K562 (cell line): ENCODE results near the gene ZNF620. TPM values are rescaled to one million over a fixed set of nuclear protein-coding genes. Genes with fewer than 3 reads are reported as not detected.
A peak's percentile ranks its signal among the peaks of the same experiment; 100 is the strongest.

Experiments
- ARHGAP35 ChIP-seq: fragments of 450-650 bp; IDR thresholded peaks from 2 replicates; pipeline ENCODE4 v1.6.1; 2018; ENCODE audit not compliant: partially characterized antibody
- ARID2 ChIP-seq: fragments of 450-650 bp; IDR thresholded peaks from 2 replicates; pipeline ENCODE4 v1.6.1; 2017; ENCODE audit warnings: antibody characterized with exemption, mild to moderate bottlenecking
- BRCA1 ChIP-seq, 2 experiments: fragments of 450-650 bp in 1 of 2; sonication (generic) in 1 of 2; formaldehyde crosslinking in 1 of 2; IDR thresholded peaks; 2 replicates each; pipeline versions ENCODE4 v1.5.0 to v1.6.1; 2017 to 2020; ENCODE audit warnings: mild to moderate bottlenecking in 1 of 2, missing genetic modification reagents in 1 of 2
- BRF1 ChIP-seq: IDR thresholded peaks from 3 replicates; pipeline ENCODE4 v1.6.1; 2011; ENCODE audit warnings: borderline replicate concordance, mild to moderate bottlenecking; ENCODE audit not compliant: insufficient read length; ENCODE audit errors: extremely low read depth
- C11orf30 ChIP-seq: fragments of 450-650 bp; IDR thresholded peaks from 2 replicates; pipeline ENCODE4 v1.6.1; 2016; ENCODE audit warnings: low read depth, mild to moderate bottlenecking
- MITF ChIP-seq: IDR thresholded peaks from 2 replicates; pipeline ENCODE4 v1.6.1; 2014; ENCODE audit warnings: antibody characterized with exemption
- MYBL2 ChIP-seq, 2 experiments: fragments of 450-650 bp in 1 of 2; sonication (generic) in 1 of 2; formaldehyde crosslinking in 1 of 2; IDR thresholded peaks; 2 replicates each; pipeline versions ENCODE4 v1.6.1 to v1.8.1; 2017 to 2022; ENCODE audit warnings: borderline replicate concordance in 1 of 2, inconsistent platforms in 1 of 2, low read depth in 1 of 2, mild to moderate bottlenecking in 1 of 2, missing genetic modification reagents in 1 of 2, moderate library complexity in 1 of 2
- NELFE ChIP-seq: IDR thresholded peaks from 2 replicates; pipeline ENCODE4 v1.6.1; 2011; ENCODE audit warnings: mild to moderate bottlenecking; ENCODE audit not compliant: insufficient read depth, insufficient read length
- NRF1 ChIP-seq, 2 experiments: fragments of 450-650 bp; IDR thresholded peaks in 1 of 2; conservative IDR thresholded peaks in 1 of 2; 2 replicates each; pipeline ENCODE4 v1.6.1; 2014; ENCODE audit warnings: mild to moderate bottlenecking in 2 of 2
- POLR2B ChIP-seq: fragments of 450-650 bp; IDR thresholded peaks from 2 replicates; pipeline ENCODE4 v1.6.1; 2018; ENCODE audit warnings: low read depth; ENCODE audit not compliant: partially characterized antibody
- SNIP1 ChIP-seq: fragments of 450-650 bp; IDR thresholded peaks from 2 replicates; pipeline ENCODE4 v1.7.1; 2017; ENCODE audit warnings: low read depth, mild to moderate bottlenecking
- SRSF9 ChIP-seq: fragments of 200-400 bp; formaldehyde crosslinking; IDR thresholded peaks from 2 replicates; pipeline ENCODE4 v1.6.1; 2017; ENCODE audit warnings: low read depth, low read length, borderline replicate concordance
- SUPT5H ChIP-seq: fragments of 450-650 bp; IDR thresholded peaks from 2 replicates; pipeline ENCODE4 v1.6.1; 2016
- USF1 ChIP-seq: sonication (generic); formaldehyde crosslinking; IDR thresholded peaks from 2 replicates; pipeline ENCODE4 v1.9.0; 2022; ENCODE audit warnings: mild to moderate bottlenecking, missing genetic modification reagents
- ZBTB9 ChIP-seq: fragments of 450-650 bp; formaldehyde crosslinking; IDR thresholded peaks from 2 replicates; pipeline ENCODE4 v1.4.0; 2020; ENCODE audit warnings: mild to moderate bottlenecking, moderate library complexity
- ZNF146 ChIP-seq: IDR thresholded peaks from one replicate; pipeline ENCODE4 v1.6.1; 2018; ENCODE audit warnings: missing compliant biosample characterization; ENCODE audit not compliant: unreplicated experiment
- polyA plus RNA-seq, 8 experiments: library from polyadenylated mRNA; depleted of rRNA in 4 of 8; stranded (reverse) in 5 of 8; unstranded in 3 of 8; fragments of >200 nt; fragmentation: Nextera tagmentation in 2 of 8; fragmentation: Illumina TruSeq in 1 of 8; extraction: Ambion mirVana in 2 of 8; extraction: Trizol in 1 of 8; gene quantifications; 2 replicates each; pipeline versions ENCODE4 v1.2.1 to v1.2.3, GENCODE V29; 2011 to 2014; ENCODE audit warnings: inconsistent platforms in 1 of 8, missing spikeins in 1 of 8
- total RNA-seq, 7 experiments: library from RNA; depleted of rRNA in 6 of 7; stranded (reverse); fragments of >200 nt in 6 of 7; fragmentation: Illumina TruSeq in 2 of 7; extraction: Trizol in 2 of 7; gene quantifications; 2 replicates each; pipeline versions ENCODE4 v1.2.1 to v1.2.3, GENCODE V29; 2011 to 2021; ENCODE audit warnings: low replicate concordance in 1 of 7
- TF ChIP-seq, protein P1 (sequence below): fragments of 450-650 bp; formaldehyde crosslinking; conservative IDR thresholded peaks from 2 replicates; pipeline ENCODE4 v1.4.0; 2022; ENCODE audit warnings: mild to moderate bottlenecking, missing genetic modification characterization
- TF ChIP-seq, protein P2 (sequence below): fragments of 250-450 bp; sonication (Bioruptor Pico); IDR thresholded peaks from 2 replicates; pipeline ENCODE4 v1.4.0; 2020; ENCODE audit warnings: borderline replicate concordance

The ZNF620 gene
- total and polyA plus RNA-seq, 9 of the 15 experiments (the other 6 are each of a cell fraction or from before 2014, with no cell fraction given): 1.2 to 5.5 (median 3.3) TPM

- no peak for TF ChIP-seq SRSF9
- no peak for TF ChIP-seq BRCA1 (IDR thresholded peaks at IDR 0.05)
- TF ChIP-seq BRCA1 (CRISPR knock-in tag; IDR thresholded peaks at IDR 0.05): peak; percentile 86; the same call in 1 of the 2 replicates
- peak; percentile 80 for TF ChIP-seq ZBTB9 (CRISPR knock-in tag)
- peak; percentile 96 for TF ChIP-seq C11orf30
- TF ChIP-seq USF1 (CRISPR knock-in tag): no peak
- TF ChIP-seq NRF1 (conservative IDR thresholded peaks at IDR 0.05 in 1 of 2, IDR thresholded peaks at IDR 0.05 in 1 of 2): peak; percentile 97 to 98
- TF ChIP-seq ZNF146: no peak
- TF ChIP-seq ARHGAP35: no peak
- TF ChIP-seq SUPT5H: peak; percentile 99
- TF ChIP-seq, protein P1, sequence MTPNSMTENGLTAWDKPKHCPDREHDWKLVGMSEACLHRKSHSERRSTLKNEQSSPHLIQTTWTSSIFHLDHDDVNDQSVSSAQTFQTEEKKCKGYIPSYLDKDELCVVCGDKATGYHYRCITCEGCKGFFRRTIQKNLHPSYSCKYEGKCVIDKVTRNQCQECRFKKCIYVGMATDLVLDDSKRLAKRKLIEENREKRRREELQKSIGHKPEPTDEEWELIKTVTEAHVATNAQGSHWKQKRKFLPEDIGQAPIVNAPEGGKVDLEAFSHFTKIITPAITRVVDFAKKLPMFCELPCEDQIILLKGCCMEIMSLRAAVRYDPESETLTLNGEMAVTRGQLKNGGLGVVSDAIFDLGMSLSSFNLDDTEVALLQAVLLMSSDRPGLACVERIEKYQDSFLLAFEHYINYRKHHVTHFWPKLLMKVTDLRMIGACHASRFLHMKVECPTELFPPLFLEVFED (CRISPR knock-in tag): 0 out of 2 replicates have a peak, but pooled peaks have one; percentile 10
- TF ChIP-seq, protein P2, sequence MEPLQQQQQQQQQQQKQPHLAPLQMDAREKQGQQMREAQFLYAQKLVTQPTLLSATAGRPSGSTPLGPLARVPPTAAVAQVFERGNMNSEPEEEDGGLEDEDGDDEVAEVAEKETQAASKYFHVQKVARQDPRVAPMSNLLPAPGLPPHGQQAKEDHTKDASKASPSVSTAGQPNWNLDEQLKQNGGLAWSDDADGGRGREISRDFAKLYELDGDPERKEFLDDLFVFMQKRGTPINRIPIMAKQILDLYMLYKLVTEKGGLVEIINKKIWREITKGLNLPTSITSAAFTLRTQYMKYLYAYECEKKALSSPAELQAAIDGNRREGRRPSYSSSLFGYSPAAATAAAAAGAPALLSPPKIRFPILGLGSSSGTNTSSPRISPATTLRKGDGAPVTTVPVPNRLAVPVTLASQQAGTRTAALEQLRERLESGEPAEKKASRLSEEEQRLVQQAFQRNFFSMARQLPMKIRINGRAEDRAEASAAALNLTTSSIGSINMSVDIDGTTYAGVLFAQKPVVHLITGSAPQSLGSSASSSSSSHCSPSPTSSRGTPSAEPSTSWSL: no peak
- no peak for TF ChIP-seq NELFE
- no peak for TF ChIP-seq MYBL2 (IDR thresholded peaks at IDR 0.05; ENCODE audit: low read depth)
- TF ChIP-seq MYBL2 (CRISPR knock-in tag; IDR thresholded peaks at IDR 0.05; ENCODE audit: borderline replicate concordance): no peak
- TF ChIP-seq ARID2: 0 out of 2 replicates have a peak, but pooled peaks have one; percentile 17
- TF ChIP-seq POLR2B: peak; percentile 97
- TF ChIP-seq MITF: peak; percentile 54
- no peak for TF ChIP-seq BRF1
- TF ChIP-seq SNIP1: no peak
Measured at GRCh38 chr3:40456940-40457823, 48.7 kb upstream of the ZNF620 start, which contains the start of gene RPL14 (continued).
